Body of pancreas (tissue), 4 donors: ENCODE data around the gene ANTXR2.

Source experiments
- CTCF ChIP-seq, 7 experiments: fragments of 450-650 bp in 4 of 7; fragments of 200-600 bp in 3 of 7; sonication (generic) in 3 of 7; IDR thresholded peaks; one replicate each; pipeline ENCODE4 v1.5.1; 2016 to 2019; ENCODE audit warnings: antibody characterized with exemption in 7 of 7
- POLR2A ChIP-seq, 3 donors: fragments of 450-650 bp; IDR thresholded peaks; one replicate each; pipeline ENCODE4 v1.6.1; 2016; ENCODE audit warnings: antibody characterized with exemption in 3 of 3, mild to moderate bottlenecking in 2 of 3

- TF ChIP-seq POLR2A (IDR thresholded peaks at IDR 0.05) (no peak), CTCF (IDR thresholded peaks at IDR 0.05) (no peak)
These were observed 74.8 kb downstream of the ANTXR2 start for GRCh38 chr4:79998201-79998600.
